Prostate gland (tissue), 2 donors: ENCODE measurements around the gene PKNOX2.

Source experiments
- CTCF ChIP-seq, 4 experiments: fragments of 200-600 bp in 2 of 4; fragments of 450-650 bp in 2 of 4; sonication (generic) in 2 of 4; IDR thresholded peaks; 1 replicate in 3 of 4; 2 replicates in 1 of 4; pipeline ENCODE4 v1.5.1; 2016 to 2019; ENCODE audit warnings: antibody characterized with exemption in 4 of 4, mild to moderate bottlenecking in 2 of 4, moderate library complexity in 2 of 4
- POLR2A ChIP-seq: fragments of 450-650 bp; IDR thresholded peaks from one replicate; pipeline ENCODE4 v1.6.1; 2016; ENCODE audit warnings: antibody characterized with exemption, mild to moderate bottlenecking

GRCh38 chr11:125124618-125124992 is 39.9 kb upstream of the PKNOX2 start:
- no peak for TF ChIP-seq CTCF (IDR thresholded peaks at IDR 0.05)
- TF ChIP-seq POLR2A, result no peak
